ENCODE results near the gene SERPINC1. TPM values are rescaled to one million over a fixed set of nuclear protein-coding genes. Genes with fewer than 3 reads are reported as not detected.
"Not testable (repeated sequence)": the region's sequence is repeated elsewhere in the genome, so short reads cannot be mapped to it uniquely, and the experiment has no call there.

Gene SERPINC1
- total RNA-seq (2014; rRNA removed; shearing (Covaris generic)) = not detected in 2 replicates

GRCh38 chr1:173917149-173917548 lies at the start of gene SERPINC1:
Gene SERPINC1 (minus strand): TSS chr1:173917327. CDS start chr1:173917259, 68 bp downstream.
- DNase-seq (ENCODE audit: low spot score) = no peak
- in situ Hi-C loops (cut with HindIII; ENCODE audit: low sequenced_read_pairs) = no loop called here

DNA sequence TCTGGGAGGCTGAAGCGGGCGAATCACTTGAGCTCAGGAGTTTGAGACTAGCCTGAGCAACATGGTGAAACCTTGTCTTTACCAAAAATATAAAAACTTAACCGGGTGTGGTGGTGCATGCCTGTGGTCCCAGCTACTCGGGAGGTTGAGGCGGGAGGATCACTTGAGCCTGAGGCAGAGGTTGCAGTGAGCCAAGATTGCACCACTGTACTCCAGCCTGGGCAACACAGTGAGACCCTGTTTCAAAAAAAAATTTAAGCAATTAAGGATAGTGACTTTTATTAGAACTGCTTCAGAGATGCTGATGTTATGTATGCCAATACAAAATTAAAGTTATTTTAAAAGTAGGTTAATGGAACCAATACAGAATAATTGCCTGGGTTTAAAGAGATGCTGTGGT lies 48.8 kb upstream of the SERPINC1 start:
- DNase-seq (ENCODE audit: low spot score); in situ Hi-C loops (cut with HindIII; ENCODE audit: low sequenced_read_pairs): not testable (repeated sequence)

DNA sequence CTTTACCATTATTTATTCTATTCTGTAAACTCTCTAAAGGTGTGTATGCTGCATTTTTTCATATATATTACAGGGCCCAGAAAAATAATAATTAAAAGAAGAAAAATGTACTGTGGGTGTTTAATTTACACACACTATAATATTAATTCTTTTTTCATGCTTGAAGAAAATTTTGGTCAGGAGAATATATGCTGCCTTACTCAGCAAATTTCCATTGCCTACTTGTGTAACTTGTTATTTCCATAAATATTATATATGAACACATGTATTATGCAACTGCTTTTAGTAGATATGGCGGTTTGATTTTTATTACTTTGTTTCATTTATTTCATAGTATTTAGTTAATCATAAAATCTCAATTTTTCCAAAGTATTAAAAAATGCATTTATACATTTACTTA lies 46.4 kb upstream of the SERPINC1 start:
- DNase-seq (ENCODE audit: low spot score) = no peak
- in situ Hi-C loops (cut with HindIII; ENCODE audit: low sequenced_read_pairs) = no loop called here

DNA sequence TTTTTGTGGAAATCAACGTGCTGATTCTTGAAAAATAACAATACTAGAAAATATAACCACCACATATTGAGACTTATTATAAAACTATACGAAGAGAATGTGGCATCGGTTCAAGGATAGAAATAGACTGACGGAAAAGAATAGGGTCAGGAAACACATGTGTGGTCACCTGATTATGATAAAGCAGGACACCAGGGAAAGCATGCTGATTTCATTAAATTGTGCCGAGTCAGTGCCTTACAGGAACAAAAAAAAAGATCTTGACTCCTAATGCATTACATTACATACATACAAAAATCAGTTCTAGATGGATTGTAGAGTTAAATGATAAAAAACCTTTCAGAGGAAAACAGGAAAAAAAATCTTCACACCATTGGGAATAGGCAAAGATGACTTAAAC lies 43.5 kb upstream of the SERPINC1 start:
- in situ Hi-C loops (cut with HindIII; ENCODE audit: low sequenced_read_pairs) = no loop called here
- DNase-seq (ENCODE audit: low spot score) = no peak

GRCh38 chr1:173954179-173954578 lies 37.1 kb upstream of the SERPINC1 start:
- no peak for DNase-seq (ENCODE audit: low spot score)
- in situ Hi-C loops (cut with HindIII; ENCODE audit: low sequenced_read_pairs) = no loop called here

GRCh38 chr1:173948594-173948993 lies 31.5 kb upstream of the SERPINC1 start:
- in situ Hi-C loops (cut with HindIII; ENCODE audit: low sequenced_read_pairs) = no loop called here
- DNase-seq (ENCODE audit: low spot score) = no peak

GRCh38 chr1:173946380-173946921 lies 29.3 kb upstream of the SERPINC1 start:
- in situ Hi-C loops (cut with HindIII; ENCODE audit: low sequenced_read_pairs) = no loop called here
- no peak for DNase-seq (ENCODE audit: low spot score)

DNA sequence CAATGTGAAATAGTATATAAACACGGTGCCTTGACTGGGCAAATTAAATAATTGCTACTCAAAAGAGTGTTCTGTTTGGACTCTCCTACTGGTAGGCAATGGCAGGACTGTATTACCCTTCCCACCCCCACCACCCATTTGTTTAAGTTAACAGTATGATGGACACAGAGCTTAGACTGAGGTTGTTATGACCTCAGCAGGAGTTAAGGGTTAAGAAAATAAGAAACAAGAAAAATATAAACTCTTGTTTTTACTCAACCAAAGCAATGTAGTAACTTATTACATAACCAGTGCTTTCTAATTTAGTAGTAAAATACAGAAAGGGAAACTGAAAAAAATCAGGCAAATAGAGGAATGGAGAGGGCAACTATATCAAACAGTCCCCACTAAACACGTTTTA lies 19.9 kb upstream of the SERPINC1 start:
- DNase-seq (ENCODE audit: low spot score) = no peak
- in situ Hi-C loops (cut with HindIII; ENCODE audit: low sequenced_read_pairs) = no loop called here

GRCh38 chr1:173934440-173934839 lies 17.3 kb upstream of the SERPINC1 start:
- in situ Hi-C loops (cut with HindIII; ENCODE audit: low sequenced_read_pairs) = no loop called here
- DNase-seq (ENCODE audit: low spot score) = no peak

DNA sequence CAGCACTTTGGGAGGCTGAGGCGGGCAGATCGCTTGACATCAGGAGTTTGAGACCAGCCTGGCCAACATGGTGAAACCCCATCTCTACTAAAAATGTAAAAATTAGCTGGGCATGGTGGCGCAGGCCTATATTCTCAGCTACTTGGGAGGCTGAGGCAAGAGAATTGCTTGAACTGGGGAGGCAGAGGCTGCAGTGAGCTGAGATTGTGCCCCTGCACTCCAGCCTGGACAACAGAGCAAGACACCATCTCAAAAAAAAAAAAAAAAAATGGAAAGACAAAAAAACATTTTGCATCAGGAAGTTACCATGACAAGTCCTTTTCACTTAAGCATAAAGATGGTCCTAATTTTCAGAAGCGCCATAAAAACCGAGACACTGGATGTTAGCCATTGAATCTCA lies 13.4 kb upstream of the SERPINC1 start:
- in situ Hi-C loops (cut with HindIII; ENCODE audit: low sequenced_read_pairs); DNase-seq (ENCODE audit: low spot score): not testable (repeated sequence)

DNA sequence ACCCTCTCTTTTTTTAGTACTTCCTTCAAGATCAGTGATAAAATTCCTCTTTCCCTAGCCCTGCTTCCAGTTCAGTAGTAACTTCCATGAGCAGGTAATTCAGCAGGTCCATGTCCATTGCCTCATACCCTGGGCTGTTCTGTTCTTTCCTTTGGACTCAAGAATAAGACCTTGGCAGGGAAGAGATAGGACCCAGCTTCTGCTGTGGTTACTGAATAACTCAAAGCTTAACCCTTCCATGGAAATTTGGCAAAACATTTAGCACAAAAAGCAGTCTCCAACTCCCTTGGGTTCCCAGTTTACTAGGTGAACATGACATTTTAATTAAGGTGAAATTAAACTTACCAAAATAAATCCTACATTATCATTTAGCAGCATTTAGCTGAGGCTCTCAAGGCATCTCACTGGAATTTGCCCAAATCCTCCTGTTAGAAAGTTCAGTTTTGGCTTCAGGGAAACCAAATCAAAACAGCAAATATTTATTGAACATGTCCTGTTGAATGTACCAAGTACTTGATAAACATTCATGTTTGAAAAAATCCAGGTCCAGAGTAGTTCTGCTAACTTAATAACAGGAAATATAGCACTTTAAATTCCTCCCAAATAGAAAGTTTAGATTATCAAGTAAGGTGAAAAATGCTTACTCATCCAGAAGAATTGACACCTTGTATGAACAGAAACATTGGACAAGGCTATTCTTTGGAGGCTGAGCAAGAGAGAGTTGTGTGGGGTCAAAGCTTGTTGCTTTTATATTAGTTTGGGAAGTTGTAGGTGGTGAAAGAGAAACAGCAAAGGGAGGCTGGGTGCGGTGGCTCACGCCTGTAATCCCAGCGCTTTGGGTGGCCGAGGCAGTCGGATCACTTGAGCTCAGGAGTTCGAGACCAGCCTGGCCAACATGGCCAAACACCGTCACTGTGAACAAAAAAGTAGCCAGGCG lies 8.4 kb upstream of the SERPINC1 start:
- in situ Hi-C loops (cut with HindIII; ENCODE audit: low sequenced_read_pairs) = loop anchor here (10.0 kb wide), 1 partner anchor 51 kb away; no protein-coding TSS in a partner anchor

DNA sequence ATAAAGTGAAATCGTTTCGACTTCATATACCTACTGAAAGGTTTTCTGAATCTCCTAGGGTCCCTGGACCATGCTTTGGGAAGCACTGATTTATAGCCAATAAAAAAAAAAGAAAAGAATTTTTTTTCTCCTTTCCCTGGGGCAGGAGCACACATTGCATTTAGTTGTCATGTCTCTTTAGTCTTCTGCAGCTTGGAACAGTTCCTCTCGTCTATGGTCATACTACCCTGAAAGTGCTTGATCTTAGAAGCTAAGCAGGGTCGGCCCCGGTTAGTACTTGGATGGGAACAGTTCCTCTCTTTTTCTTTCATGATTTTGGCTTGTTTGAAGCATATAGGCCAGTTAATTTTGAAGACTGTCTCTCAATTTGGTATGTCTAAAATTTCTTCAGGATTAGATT lies 3.7 kb upstream of the SERPINC1 start:
- no peak for DNase-seq (ENCODE audit: low spot score)
- in situ Hi-C loops (cut with HindIII; ENCODE audit: low sequenced_read_pairs) = loop anchor here (10.0 kb wide), 1 partner anchor 46 kb away; no protein-coding TSS in a partner anchor

More for the DNA sequence above, 8.4 kb upstream of the SERPINC1 start:
- DNase-seq (ENCODE audit: low spot score) = no peak

GRCh38 chr1:173917635-173918493 lies 737 bp upstream of the SERPINC1 start:
- in situ Hi-C loops (cut with HindIII; ENCODE audit: low sequenced_read_pairs) = no loop called here
- DNase-seq (ENCODE audit: low spot score) = no peak

- in situ Hi-C loops (cut with HindIII; ENCODE audit: low sequenced_read_pairs) = no loop called here
- no peak for DNase-seq (ENCODE audit: low spot score)
Measured at GRCh38 chr1:173916667-173917066, 460 bp downstream of the SERPINC1 start.

- DNase-seq (ENCODE audit: low spot score) = no peak
- in situ Hi-C loops (cut with HindIII; ENCODE audit: low sequenced_read_pairs) = no loop called here
Measured at GRCh38 chr1:173915596-173915995, 1.5 kb downstream of the SERPINC1 start.

DNA sequence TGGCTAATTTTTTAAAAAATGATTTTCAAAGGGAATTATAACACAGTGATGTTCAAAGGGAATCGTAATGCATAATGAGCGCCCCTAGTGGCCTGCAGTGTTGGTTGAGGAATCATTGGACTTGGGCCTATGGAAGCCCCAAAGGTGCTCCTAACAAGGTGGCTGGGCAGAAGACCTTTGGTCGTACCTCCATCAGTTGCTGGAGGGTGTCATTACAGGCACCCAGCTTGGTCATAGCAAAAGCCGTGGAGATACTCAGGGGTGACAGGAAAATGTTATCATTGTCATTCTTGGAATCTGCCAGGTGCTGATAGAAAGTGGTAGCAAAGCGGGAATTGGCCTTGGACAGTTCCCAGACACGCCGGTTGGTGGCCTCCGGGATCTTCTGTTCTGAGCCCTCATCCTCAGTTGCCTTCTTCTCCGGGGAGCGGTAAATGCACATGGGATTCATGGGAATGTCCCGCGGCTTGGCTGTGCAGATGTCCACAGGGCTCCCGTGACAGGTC lies 2.7 kb downstream of the SERPINC1 start:
- no peak for DNase-seq (ENCODE audit: low spot score)
- in situ Hi-C loops (cut with HindIII; ENCODE audit: low sequenced_read_pairs) = no loop called here

DNA sequence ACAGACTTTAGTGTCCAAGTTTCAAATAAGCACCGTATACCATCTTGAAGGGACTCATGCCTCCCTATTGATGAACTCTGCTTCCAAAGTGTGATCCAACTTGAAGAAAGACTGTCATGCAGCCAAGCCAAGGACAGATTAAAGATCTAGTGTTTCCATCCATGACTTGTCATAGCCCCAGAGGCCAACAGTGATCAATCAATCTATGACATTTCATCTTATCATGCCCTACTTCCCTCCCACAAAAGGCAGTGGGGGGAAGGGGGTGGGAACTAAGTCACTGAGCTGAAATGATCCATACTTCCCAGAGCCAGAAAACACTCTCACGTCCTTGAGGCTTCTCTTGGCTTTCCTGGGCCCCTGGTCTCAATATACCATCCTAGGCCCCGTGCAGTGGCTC lies 4.0 kb downstream of the SERPINC1 start:
- DNase-seq (ENCODE audit: low spot score) = no peak
- in situ Hi-C loops (cut with HindIII; ENCODE audit: low sequenced_read_pairs) = no loop called here

DNA sequence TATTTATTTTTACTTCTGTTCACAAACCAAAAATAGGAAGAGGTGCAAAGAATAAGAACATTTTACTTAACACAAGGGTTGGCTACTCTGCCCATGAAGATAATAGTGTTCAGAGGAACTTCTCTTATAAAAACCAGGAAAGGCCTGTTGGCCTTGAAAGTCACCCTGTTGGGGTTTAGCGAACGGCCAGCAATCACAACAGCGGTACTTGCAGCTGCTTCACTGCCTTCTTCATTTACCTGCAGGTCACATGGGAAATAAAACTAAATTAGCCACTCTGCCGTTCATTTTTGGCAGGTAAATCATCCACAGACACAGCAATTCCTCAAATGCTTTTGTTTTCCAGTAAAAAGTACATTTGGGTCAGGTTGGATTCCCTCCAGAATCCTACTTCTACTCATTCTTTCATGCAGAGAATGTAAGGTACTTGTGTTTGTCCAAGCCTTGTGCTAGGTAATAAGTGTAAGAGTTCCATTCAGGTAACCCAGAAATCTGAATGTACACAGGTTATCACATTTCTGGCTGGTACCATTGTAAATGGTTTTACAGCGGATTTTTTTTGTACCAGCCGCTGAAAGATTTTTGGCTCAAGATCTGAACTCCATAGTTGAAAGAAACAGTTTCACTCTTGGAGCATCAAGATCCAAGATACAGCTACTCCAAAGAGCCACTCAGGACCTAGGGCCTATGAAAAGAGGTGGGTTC lies 13.1 kb downstream of the SERPINC1 start:
- no peak for DNase-seq (ENCODE audit: low spot score)
- in situ Hi-C loops (cut with HindIII; ENCODE audit: low sequenced_read_pairs) = no loop called here

GRCh38 chr1:173900992-173901391 lies 16.1 kb downstream of the SERPINC1 start:
- in situ Hi-C loops (cut with HindIII; ENCODE audit: low sequenced_read_pairs) = no loop called here
- no peak for DNase-seq (ENCODE audit: low spot score)

All from G401 (cell line).